Measurements from ENCODE around the gene EXO1. TPM values are rescaled to one million over a fixed set of nuclear protein-coding genes. Genes with fewer than 3 reads are reported as not detected.
"Not testable (repeated sequence)": the region's sequence is repeated elsewhere in the genome, so short reads cannot be mapped to it uniquely, and the experiment has no call there.

Gene EXO1
- 10 to 100 TPM; 65.3 to 66.8 TPM for total RNA-seq

DNA sequence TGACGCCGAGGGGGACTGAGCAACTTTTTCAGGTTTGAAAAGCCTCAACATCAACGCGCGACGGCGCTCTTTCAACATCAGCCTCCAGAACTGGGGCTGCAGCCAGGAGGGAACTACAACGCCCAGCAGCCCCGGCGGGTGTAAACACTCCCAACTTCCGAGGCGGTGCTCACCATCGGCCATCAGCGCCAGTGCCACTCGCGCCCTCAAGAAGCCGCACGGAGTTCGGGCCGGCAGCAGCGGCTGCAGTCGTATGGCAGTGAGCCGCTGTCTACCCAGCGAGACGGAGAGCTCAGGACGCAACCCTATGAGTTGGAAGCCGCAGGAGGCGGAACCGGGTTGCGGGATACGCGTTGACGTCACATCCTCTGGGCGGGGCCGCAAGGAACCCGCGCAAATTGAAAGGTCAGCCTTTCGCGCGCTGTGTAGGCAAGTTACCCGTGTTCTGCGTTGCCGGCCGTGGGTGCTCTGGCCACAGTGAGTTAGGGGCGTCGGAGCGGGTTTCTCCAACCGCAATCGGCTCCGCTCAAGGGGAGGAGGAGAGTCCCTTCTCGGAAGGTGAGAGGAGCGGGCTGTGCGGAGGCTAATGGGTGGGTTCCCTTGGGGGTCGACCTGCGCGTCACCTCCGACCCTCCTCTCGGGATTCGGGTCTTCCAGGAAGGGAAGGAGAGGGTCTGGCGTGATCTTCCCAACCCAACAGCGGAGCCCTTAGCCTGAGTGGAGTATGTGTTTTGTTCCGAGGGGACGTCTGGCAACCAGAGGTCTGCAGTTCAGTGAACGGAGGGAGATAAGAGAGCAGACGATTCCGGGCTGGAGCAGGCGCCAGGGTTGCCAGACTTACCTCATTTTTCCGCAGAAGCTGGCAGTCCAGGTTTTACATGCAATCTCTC lies at the start of gene EXO1:
Gene EXO1, plus strand, starts transcription at position 409 of the 890 bp plus-strand sequence. CDS start 2,222 bp downstream, outside the sequence.
- POLR2A ChIA-PET: interaction anchor here (0.6 to 2.0 kb wide), 8 partner anchors 10 to 330 kb away, joined by 3 to 7 read pairs (median 3); partner anchors contain the start of genes CHML and OPN3
- intact Hi-C loops (cut with micrococcal nuclease): loop anchor here (5.0 kb wide), 3 partner anchors 221 to 326 kb away; no protein-coding TSS in a partner anchor
- Mint-ChIP-seq H3K27ac (peak within 1 kb of the TSS; percentile 99), H3K36me3 (ENCODE audit: low read depth) (peaks cover 34% of the 10 kb centered on the region), H3K27me3 (no peaks in the 10 kb centered on the region), H3K4me1 (ENCODE audit: low read depth) (peaks cover 18% of the 10 kb centered on the region), H3K4me3 (peak within 1 kb of the TSS; percentile 93), H3K9me3 (no peaks in the 10 kb centered on the region)
- TF ChIP-seq, protein P1, sequence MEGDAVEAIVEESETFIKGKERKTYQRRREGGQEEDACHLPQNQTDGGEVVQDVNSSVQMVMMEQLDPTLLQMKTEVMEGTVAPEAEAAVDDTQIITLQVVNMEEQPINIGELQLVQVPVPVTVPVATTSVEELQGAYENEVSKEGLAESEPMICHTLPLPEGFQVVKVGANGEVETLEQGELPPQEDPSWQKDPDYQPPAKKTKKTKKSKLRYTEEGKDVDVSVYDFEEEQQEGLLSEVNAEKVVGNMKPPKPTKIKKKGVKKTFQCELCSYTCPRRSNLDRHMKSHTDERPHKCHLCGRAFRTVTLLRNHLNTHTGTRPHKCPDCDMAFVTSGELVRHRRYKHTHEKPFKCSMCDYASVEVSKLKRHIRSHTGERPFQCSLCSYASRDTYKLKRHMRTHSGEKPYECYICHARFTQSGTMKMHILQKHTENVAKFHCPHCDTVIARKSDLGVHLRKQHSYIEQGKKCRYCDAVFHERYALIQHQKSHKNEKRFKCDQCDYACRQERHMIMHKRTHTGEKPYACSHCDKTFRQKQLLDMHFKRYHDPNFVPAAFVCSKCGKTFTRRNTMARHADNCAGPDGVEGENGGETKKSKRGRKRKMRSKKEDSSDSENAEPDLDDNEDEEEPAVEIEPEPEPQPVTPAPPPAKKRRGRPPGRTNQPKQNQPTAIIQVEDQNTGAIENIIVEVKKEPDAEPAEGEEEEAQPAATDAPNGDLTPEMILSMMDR (IDR thresholded peaks at IDR 0.05): no peak
- CTCF ChIA-PET: interaction anchor here (0.7 to 1.6 kb wide), 5 partner anchors 22 to 312 kb away, joined by 3 to 8 read pairs (median 5); no protein-coding TSS in a partner anchor
- DNase-seq (peak; percentile 95), ATAC-seq (peak; percentile 96)

DNA sequence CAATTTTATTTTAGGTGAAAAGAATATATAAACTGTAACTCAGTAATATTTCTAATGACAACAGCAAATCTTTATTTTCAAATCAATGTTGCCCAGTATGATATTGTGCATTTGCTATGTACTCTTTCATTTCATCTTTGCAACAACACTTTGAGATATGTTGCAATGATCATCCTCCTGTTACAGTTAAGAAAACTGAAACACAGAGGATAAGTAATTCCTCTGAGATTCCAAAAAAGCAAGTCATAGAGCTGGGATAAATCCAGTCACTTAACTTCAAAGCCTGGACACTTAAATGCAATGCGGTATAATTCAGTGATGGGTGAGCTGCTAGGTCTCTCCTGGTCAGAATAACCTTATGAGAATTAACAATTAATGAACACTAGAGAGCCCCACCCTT lies 48.6 kb upstream of the EXO1 start:
- DNase-seq (no peak), ATAC-seq (no peak)
- H3K27ac Mint-ChIP-seq: no peak overlapping the region
- no peaks in the 10 kb centered on the region for H3K9me3 Mint-ChIP-seq
- H3K36me3 Mint-ChIP-seq (ENCODE audit: low read depth): no peaks in the 10 kb centered on the region
- H3K4me3 Mint-ChIP-seq: no peak overlapping the region
- intact Hi-C loops (cut with micrococcal nuclease): no loop called here
- CTCF ChIA-PET: interaction anchor here (0.9 to 1.3 kb wide), 2 partner anchors 11 to 35 kb away, joined by 3 read pairs; no protein-coding TSS in a partner anchor
- POLR2A ChIA-PET: no interaction called here
- H3K27me3 Mint-ChIP-seq: peaks cover 1% of the 10 kb centered on the region
- H3K4me1 Mint-ChIP-seq (ENCODE audit: low read depth): no peaks in the 10 kb centered on the region
- TF ChIP-seq, protein P1 (IDR thresholded peaks at IDR 0.05): no peak

DNA sequence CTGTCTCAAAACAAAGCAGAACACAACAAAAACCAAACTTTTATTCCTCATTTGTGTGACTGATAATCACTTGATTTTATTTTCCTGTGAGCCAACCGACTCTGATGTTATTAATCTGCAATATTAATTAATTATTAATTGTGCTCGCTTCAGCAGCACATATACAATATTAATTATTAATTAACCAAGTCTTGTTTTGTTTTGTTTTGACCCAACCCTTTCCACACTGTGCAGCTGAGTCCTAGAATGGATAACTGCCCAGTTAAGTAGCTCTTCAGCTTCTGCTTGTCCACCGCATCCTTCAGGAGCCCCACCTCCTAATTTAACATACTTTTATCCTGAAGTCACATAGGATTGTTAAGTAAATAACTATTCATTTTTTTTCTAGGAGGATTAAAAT lies 47.4 kb upstream of the EXO1 start:
- ATAC-seq (no peak), DNase-seq (no peak)
- POLR2A ChIA-PET: no interaction called here
- Mint-ChIP-seq H3K4me3 (no peak overlapping the region), H3K27ac (no peak overlapping the region), H3K27me3 (no peaks in the 10 kb centered on the region), H3K36me3 (ENCODE audit: low read depth) (no peaks in the 10 kb centered on the region), H3K4me1 (ENCODE audit: low read depth) (no peaks in the 10 kb centered on the region), H3K9me3 (no peaks in the 10 kb centered on the region)
- TF ChIP-seq, protein P1 (IDR thresholded peaks at IDR 0.05): no peak
- CTCF ChIA-PET: interaction anchor here (1.3 kb wide), 1 partner anchor 12 kb away, joined by 3 read pairs; no protein-coding TSS in a partner anchor
- intact Hi-C loops (cut with micrococcal nuclease): no loop called here

DNA sequence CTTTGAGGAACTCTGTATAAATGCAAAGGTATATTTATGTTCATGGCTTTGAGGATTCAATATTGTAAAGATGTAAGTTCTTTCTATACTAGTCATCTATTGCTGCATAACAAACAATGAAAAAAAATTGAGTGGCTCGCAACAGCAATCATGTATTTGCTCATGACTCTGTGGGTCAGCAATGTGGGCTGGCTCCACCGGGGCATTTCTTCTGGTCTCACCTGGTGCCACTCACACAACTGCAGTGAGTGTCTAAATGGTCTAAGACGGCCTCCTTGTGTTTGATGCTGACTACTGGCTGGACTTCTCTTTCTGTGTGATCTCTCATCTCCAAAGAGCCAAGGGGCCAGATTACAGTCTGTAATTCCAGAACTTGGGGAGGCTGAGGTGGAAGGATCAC lies 45.1 kb upstream of the EXO1 start:
- no peaks in the 10 kb centered on the region for H3K36me3 Mint-ChIP-seq (ENCODE audit: low read depth)
- CTCF ChIA-PET: interaction anchor here (1.6 kb wide), 1 partner anchor 12 kb away, joined by 5 read pairs; no protein-coding TSS in a partner anchor
- TF ChIP-seq, protein P1 (IDR thresholded peaks at IDR 0.05): no peak
- H3K27me3 Mint-ChIP-seq: no peaks in the 10 kb centered on the region
- no peaks in the 10 kb centered on the region for H3K9me3 Mint-ChIP-seq
- no peak overlapping the region for H3K27ac Mint-ChIP-seq
- no peaks in the 10 kb centered on the region for H3K4me1 Mint-ChIP-seq (ENCODE audit: low read depth)
- POLR2A ChIA-PET: no interaction called here
- no peak for DNase-seq
- intact Hi-C loops (cut with micrococcal nuclease): no loop called here
- no peak overlapping the region for H3K4me3 Mint-ChIP-seq
- ATAC-seq: no peak

DNA sequence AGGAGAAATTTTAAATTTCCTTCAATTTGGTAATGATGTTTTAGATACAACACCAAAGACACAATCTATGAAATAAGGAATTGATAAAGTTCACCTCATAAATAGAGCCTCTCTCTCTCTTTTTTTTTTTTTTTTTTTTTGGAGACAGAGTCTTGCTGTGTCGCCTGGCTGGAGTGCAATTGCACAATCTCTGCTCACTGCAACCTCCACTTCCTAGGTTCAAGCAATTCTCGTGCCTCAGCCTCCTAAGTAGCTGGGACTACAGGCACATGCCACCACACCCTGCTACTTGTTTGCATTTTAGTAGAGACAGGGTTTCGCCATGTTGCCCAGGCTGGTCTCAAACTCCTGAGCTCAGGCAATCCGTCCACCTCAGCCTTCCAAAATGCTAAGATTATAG lies 43.3 kb upstream of the EXO1 start:
- H3K36me3 Mint-ChIP-seq (ENCODE audit: low read depth); H3K4me3 Mint-ChIP-seq; ATAC-seq; H3K27me3 Mint-ChIP-seq; DNase-seq; H3K27ac Mint-ChIP-seq; H3K4me1 Mint-ChIP-seq (ENCODE audit: low read depth); intact Hi-C loops (cut with micrococcal nuclease); CTCF ChIA-PET; H3K9me3 Mint-ChIP-seq; POLR2A ChIA-PET: not testable (repeated sequence)

All from activated CD8-positive, alpha-beta T cell treated with anti-CD3 and anti-CD28 coated beads for 36 hours (primary cell).